T-helper 1 cell treated with Interleukin-12 subunit alpha and Interleukin-12 subunit beta and Interleukin-4 antibody, amounts not matched to agents 30 μg/mL and 1 μg/mL, for 36 hours (primary cell): ENCODE data around the gene AGK.
A peak's percentile ranks its signal among the peaks of the same experiment; 100 is the strongest.

Experiments used
- H3K27ac Mint-ChIP-seq: one replicate; pipeline ENCODE4 v1.8.0; 2021; ENCODE audit warnings: mild to moderate bottlenecking, mixed read lengths
- H3K27me3 Mint-ChIP-seq: one replicate; pipeline ENCODE4 v1.8.0; 2021; ENCODE audit warnings: low read depth, mixed read lengths
- H3K36me3 Mint-ChIP-seq: one replicate; pipeline ENCODE4 v1.8.0; 2021; ENCODE audit warnings: low read depth, mixed read lengths
- H3K4me1 Mint-ChIP-seq: one replicate; pipeline ENCODE4 v1.8.0; 2021; ENCODE audit warnings: low read depth, mixed read lengths
- H3K4me3 Mint-ChIP-seq: one replicate; pipeline ENCODE4 v1.8.0; 2021; ENCODE audit warnings: mild to moderate bottlenecking, moderate library complexity, mixed read lengths
- H3K9me3 Mint-ChIP-seq: one replicate; pipeline ENCODE4 v1.8.0; 2021; ENCODE audit warnings: mixed read lengths

AGK gene

GRCh38 chr7:141659501-141659900 lies 108.3 kb downstream of the AGK start:
- Mint-ChIP-seq H3K4me3 (no peak overlapping the region), H3K9me3 (no peaks in the 10 kb centered on the region), H3K27ac (no peak overlapping the region), H3K4me1 (peaks cover 31% of the 10 kb centered on the region), H3K27me3 (no peaks in the 10 kb centered on the region), H3K36me3 (peaks cover 45% of the 10 kb centered on the region)

DNA sequence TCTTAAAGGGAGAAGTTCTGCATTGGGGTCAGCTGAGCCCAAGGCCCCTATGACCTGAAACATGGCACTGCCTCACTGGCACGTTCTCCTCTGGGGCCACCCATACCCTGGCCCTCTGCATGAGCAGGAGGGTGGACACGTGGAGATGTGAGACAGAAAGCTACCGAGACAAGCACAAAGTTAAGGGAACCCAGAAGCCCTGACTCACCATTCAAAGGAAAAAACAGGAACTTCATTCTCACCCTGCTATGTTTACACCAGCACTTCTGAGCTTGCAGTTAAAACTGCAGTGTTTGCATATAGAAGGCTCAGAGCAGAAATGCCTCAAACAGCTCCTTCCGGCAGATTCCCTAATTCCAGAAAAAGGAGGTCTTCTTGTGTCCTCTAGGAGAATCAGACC lies 109.0 kb downstream of the AGK start:
- peaks cover 44% of the 10 kb centered on the region for H3K36me3 Mint-ChIP-seq
- H3K27me3 Mint-ChIP-seq, result no peaks in the 10 kb centered on the region
- peak overlapping the region; percentile 21 for H3K27ac Mint-ChIP-seq
- no peak overlapping the region for H3K4me3 Mint-ChIP-seq
- H3K9me3 Mint-ChIP-seq, result no peaks in the 10 kb centered on the region
- H3K4me1 Mint-ChIP-seq, result peaks cover 30% of the 10 kb centered on the region

DNA sequence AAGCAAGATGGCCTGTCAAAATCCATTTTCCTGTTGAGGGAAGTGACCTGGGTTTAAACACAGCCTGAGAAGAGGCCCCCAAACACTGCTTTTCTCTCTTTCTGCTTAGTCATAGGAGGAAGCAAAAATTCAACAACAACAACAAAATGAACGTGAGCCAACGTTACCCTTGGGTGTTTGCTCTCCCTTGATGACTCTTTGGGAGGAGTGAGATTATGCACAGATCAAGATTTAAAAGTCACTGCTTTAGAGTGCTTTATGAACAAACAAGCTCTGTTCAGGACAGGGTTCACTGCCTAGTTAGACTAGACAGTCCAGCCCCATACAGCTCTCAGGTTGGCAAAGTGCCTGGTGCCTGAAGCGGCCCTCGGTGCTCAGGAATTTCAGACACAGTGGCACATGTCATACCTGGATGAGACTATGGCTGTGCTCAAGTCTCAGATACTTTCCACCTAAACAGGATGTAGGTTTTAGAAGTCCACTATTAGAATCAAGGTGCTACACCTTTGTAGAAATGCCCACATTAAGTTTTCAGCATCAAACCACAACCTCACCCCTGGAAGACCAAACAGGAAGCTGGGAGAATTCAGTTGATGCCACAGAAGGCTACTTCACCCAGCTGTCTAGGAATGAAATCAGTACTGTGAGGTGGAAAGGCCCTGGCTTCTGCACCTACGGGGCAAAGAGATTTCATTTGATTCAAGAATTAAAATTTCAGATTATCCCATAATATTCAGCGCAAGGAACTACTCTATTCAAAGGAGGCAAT lies 112.1 kb downstream of the AGK start:
- Mint-ChIP-seq H3K27ac (peak overlapping the region; percentile 68), H3K9me3 (no peaks in the 10 kb centered on the region), H3K4me3 (no peak overlapping the region), H3K36me3 (peaks cover 43% of the 10 kb centered on the region), H3K4me1 (peaks cover 30% of the 10 kb centered on the region), H3K27me3 (no peaks in the 10 kb centered on the region)

GRCh38 chr7:141664450-141664849 lies 113.2 kb downstream of the AGK start:
- Mint-ChIP-seq H3K27me3 (no peaks in the 10 kb centered on the region), H3K36me3 (peaks cover 44% of the 10 kb centered on the region), H3K4me1 (peaks cover 33% of the 10 kb centered on the region), H3K4me3 (no peak overlapping the region), H3K27ac (no peak overlapping the region), H3K9me3 (no peaks in the 10 kb centered on the region)

DNA sequence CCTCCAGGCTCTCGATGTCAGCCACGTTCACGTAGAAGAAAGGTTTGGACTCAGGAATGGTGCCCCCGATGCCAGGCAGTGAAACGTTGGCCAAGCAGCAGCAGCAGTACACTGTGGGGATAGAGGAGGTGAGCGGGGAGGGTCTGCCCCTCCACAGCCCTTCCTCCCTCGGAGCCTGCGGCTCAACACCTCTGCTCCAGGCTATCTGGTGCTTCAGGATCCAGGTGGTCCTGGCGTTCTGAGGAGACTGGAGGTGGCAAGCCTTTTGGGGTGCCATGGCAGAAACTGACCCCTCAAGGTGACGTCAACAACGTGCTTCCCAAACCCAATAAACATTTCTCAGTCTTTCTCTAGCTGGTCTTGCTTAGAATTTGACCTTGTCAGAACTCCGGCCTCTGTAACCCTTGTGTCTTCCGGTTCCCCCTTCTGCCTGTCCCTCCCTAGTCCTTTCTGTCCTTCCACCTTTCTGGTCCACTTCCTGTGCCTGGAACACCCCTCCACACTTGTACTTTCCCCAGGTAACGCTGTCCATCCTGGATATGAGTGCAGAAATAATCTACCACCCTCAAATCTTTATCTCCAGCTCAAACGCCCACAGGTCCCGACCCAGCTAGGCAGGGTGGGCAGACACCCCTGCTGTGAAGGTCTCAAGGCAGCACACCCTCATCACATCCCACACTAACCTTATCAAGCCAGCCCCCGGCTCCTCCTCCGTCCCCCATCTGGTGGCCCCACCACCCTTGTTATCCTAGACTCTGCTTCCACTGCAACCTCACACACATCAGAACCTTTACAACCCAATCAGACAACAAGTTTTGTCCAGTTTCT lies 114.2 kb downstream of the AGK start:
- Mint-ChIP-seq H3K27ac (peak overlapping the region; percentile 2), H3K4me3 (no peak overlapping the region), H3K36me3 (peaks cover 40% of the 10 kb centered on the region), H3K4me1 (peaks cover 27% of the 10 kb centered on the region), H3K27me3 (no peaks in the 10 kb centered on the region), H3K9me3 (no peaks in the 10 kb centered on the region)

DNA sequence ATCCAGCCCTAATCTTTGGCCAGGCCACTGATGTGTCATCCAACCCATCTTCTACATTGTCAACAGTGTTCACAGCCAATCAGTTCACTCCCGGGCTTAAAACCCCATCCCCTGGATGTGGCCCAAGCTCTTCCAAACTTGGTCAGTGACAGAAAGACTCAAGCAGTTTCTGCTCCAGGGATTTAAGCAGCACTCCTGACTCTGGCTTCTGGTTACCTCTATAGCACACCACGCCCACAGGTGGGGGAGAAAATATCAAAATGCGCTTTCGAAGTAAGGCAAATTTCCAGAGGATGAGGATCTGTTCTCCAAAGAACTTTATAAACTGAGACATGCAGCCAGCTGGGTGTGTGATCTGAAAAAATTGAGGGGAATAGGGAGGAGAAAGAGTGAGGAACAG lies 114.9 kb downstream of the AGK start:
- Mint-ChIP-seq H3K27ac (no peak overlapping the region), H3K36me3 (peaks cover 45% of the 10 kb centered on the region), H3K4me1 (peaks cover 23% of the 10 kb centered on the region), H3K9me3 (no peaks in the 10 kb centered on the region), H3K27me3 (no peaks in the 10 kb centered on the region), H3K4me3 (no peak overlapping the region)

DNA sequence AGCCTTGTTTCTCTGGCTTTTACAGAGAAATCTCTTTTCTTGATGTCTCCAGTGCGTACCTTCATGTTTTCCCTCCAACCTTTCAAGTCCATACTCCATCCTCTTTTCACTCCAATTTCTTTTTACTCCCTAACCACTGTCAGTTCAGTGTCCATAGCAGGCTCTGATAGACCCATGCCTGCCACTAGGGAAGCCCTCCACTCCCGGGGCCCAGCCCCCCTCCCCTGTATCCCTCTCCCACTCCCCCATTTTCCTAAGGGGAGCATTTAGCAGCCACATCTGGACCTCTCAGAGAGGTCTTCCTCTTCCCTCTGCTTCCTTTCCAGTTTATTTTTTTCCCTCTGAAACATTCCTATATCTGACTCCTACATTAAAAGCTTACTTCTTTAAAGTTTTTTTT lies 117.6 kb downstream of the AGK start:
- H3K27ac Mint-ChIP-seq, result peak overlapping the region; percentile 66
- H3K4me3 Mint-ChIP-seq, result no peak overlapping the region
- peaks cover 45% of the 10 kb centered on the region for H3K36me3 Mint-ChIP-seq
- no peaks in the 10 kb centered on the region for H3K27me3 Mint-ChIP-seq
- peaks cover 9% of the 10 kb centered on the region for H3K4me1 Mint-ChIP-seq
- peaks cover 5% of the 10 kb centered on the region for H3K9me3 Mint-ChIP-seq

- H3K4me3 Mint-ChIP-seq, result no peak overlapping the region
- no peak overlapping the region for H3K27ac Mint-ChIP-seq
- H3K9me3 Mint-ChIP-seq, result peaks cover 5% of the 10 kb centered on the region
- H3K4me1 Mint-ChIP-seq, result peaks cover 32% of the 10 kb centered on the region
- H3K36me3 Mint-ChIP-seq, result peaks cover 41% of the 10 kb centered on the region
- H3K27me3 Mint-ChIP-seq, result no peaks in the 10 kb centered on the region
Measured at GRCh38 chr7:141671705-141672496, 120.7 kb downstream of the AGK start.

- H3K36me3 Mint-ChIP-seq, result peaks cover 44% of the 10 kb centered on the region
- H3K9me3 Mint-ChIP-seq, result peaks cover 5% of the 10 kb centered on the region
- no peak overlapping the region for H3K4me3 Mint-ChIP-seq
- no peak overlapping the region for H3K27ac Mint-ChIP-seq
- no peaks in the 10 kb centered on the region for H3K27me3 Mint-ChIP-seq
- H3K4me1 Mint-ChIP-seq, result peaks cover 37% of the 10 kb centered on the region
Measured at GRCh38 chr7:141673346-141673745, 122.1 kb downstream of the AGK start.

DNA sequence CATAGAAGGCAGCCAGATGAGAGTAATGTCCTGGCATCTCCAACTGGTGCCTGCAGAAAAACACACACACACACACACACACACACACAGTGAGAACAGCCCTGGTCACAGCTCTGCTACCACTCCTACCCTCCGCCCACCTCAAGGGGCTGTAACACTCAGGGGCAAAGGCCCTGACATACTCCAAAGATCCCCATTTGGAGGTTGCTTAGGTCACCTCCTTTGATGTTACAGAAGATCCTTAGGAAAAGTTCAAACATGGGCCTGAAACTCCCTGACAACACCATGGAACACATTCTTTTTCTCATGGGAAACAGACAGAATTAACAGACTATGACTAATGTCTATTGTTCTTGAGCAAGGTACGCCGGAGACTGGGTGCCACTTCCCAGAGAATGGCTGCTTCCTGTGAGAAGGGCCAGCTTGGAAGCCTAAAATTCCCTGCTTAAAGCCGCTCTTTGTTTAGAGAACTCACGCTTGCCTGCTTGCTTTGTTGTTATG lies 123.0 kb downstream of the AGK start:
- no peak overlapping the region for H3K4me3 Mint-ChIP-seq
- peaks cover 42% of the 10 kb centered on the region for H3K4me1 Mint-ChIP-seq
- peak overlapping the region; percentile 90 for H3K27ac Mint-ChIP-seq
- H3K27me3 Mint-ChIP-seq, result no peaks in the 10 kb centered on the region
- peaks cover 5% of the 10 kb centered on the region for H3K9me3 Mint-ChIP-seq
- peaks cover 41% of the 10 kb centered on the region for H3K36me3 Mint-ChIP-seq

DNA sequence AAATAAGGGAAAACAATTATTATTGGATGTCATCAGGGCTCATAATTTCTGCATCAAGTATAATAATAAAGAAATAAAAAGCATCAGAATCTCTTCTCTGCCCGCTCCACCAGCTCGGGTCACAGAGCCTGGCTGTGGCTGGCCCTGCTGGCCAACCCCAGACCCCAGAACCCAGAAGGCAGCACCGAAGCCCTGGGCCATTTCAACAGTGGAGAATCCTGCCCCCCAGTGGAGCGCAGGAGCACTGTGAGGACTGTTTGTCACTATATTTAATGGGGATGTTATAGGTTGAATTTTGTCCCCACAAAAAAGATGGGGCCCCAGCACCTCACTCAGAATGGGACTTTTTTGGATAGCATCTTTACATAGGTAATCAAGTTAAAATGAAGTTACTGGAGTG lies 123.5 kb downstream of the AGK start:
- Mint-ChIP-seq H3K27me3 (no peaks in the 10 kb centered on the region), H3K4me1 (peaks cover 42% of the 10 kb centered on the region), H3K9me3 (peaks cover 5% of the 10 kb centered on the region), H3K36me3 (peaks cover 41% of the 10 kb centered on the region), H3K4me3 (no peak overlapping the region), H3K27ac (peak overlapping the region; percentile 90)

DNA sequence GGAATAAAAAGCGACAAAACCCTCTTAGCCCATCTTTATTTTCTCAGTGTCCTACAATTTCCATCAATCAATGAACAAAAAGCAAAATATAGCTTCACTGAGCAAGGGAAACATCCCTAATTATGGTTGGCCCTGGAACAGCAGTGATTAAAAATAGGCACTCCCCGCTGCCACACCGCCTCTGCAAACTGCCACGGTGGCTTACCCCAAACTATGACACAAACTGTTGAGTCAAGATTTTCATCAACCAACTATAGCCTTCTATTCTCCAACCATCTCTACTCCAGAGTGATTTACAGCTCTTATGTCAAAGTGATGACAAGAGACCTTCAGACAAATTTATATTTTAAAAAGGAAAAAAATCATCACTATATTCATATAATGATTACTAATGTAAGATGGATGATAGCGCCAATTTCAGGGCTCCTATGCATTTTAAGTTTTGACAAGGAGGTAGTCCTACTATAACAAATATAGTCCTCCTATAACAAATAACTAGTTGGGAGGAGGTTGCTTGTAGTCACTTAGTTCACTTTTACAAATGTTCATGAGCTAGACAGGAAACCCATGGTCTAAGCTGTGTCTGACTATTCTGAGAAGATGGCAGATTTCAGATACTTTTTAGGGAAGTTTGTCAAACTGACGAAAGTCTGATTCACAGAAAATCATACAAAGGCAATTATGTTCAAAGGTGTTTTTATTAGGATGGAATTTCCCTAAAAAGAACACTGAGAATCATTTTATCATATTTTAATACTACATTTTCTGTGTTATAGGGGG lies 124.4 kb downstream of the AGK start:
- Mint-ChIP-seq H3K36me3 (peaks cover 45% of the 10 kb centered on the region), H3K27ac (peak overlapping the region; percentile 90)

GRCh38 chr7:141676618-141677017 lies 125.4 kb downstream of the AGK start:
- Mint-ChIP-seq H3K4me1 (peaks cover 52% of the 10 kb centered on the region), H3K27me3 (no peaks in the 10 kb centered on the region), H3K36me3 (peaks cover 49% of the 10 kb centered on the region), H3K9me3 (peaks cover 8% of the 10 kb centered on the region), H3K4me3 (no peak overlapping the region), H3K27ac (peak overlapping the region; percentile 90)

More for the DNA sequence above, 124.4 kb downstream of the AGK start:
- no peaks in the 10 kb centered on the region for H3K27me3 Mint-ChIP-seq
- H3K9me3 Mint-ChIP-seq, result peaks cover 8% of the 10 kb centered on the region
- H3K4me3 Mint-ChIP-seq, result peak overlapping the region; percentile 50
- peaks cover 49% of the 10 kb centered on the region for H3K4me1 Mint-ChIP-seq

- no peaks in the 10 kb centered on the region for H3K27me3 Mint-ChIP-seq
- H3K4me1 Mint-ChIP-seq, result peaks cover 51% of the 10 kb centered on the region
- H3K27ac Mint-ChIP-seq, result peak overlapping the region; percentile 49
- H3K4me3 Mint-ChIP-seq, result peak overlapping the region; percentile 16
- H3K36me3 Mint-ChIP-seq, result peaks cover 47% of the 10 kb centered on the region
- H3K9me3 Mint-ChIP-seq, result peaks cover 3% of the 10 kb centered on the region
Measured at GRCh38 chr7:141679014-141679413, 127.8 kb downstream of the AGK start.
